ENCODE results near the gene TMEM200B.

The TMEM200B gene

DNA sequence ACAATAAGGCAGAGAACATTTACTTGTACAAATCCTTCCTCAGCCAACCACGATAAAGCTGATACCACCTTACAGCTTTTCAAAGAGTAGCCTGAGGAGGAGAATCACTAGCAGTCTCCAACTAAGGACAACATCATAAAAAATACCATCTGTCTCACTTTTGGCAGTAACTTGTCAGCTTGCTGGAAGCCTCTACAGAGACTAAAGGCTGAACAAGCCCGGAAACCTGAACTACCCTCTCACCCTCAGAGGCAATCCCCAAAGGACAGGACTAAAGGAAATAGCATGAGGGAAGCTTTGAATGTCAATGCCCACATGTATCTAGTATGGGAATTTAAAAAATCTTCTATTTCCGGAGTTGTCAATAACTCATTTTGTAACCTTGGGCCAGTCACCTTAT is 47.4 kb upstream of the TMEM200B start:
- no peak for DNase-seq (ENCODE audit: low read depth in 1 of 2, low spot score in 1 of 2)
- Histone ChIP-seq H3K27me3 (ENCODE audit: insufficient read depth, poor library complexity, severe bottlenecking) (no peaks in the 10 kb centered on the region), H3K27ac (replicated peaks) (no peak overlapping the region), H3K4me3 (replicated peaks; ENCODE audit: insufficient read depth, low read length) (no peak overlapping the region)
- TF ChIP-seq POLR2AphosphoS5 (IDR thresholded peaks at IDR 0.05; ENCODE audit: low read depth), result no peak
- TF ChIP-seq GABPA (IDR thresholded peaks at IDR 0.05; ENCODE audit: low read depth), result no peak
- TF ChIP-seq, protein P1, sequence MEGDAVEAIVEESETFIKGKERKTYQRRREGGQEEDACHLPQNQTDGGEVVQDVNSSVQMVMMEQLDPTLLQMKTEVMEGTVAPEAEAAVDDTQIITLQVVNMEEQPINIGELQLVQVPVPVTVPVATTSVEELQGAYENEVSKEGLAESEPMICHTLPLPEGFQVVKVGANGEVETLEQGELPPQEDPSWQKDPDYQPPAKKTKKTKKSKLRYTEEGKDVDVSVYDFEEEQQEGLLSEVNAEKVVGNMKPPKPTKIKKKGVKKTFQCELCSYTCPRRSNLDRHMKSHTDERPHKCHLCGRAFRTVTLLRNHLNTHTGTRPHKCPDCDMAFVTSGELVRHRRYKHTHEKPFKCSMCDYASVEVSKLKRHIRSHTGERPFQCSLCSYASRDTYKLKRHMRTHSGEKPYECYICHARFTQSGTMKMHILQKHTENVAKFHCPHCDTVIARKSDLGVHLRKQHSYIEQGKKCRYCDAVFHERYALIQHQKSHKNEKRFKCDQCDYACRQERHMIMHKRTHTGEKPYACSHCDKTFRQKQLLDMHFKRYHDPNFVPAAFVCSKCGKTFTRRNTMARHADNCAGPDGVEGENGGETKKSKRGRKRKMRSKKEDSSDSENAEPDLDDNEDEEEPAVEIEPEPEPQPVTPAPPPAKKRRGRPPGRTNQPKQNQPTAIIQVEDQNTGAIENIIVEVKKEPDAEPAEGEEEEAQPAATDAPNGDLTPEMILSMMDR (IDR thresholded peaks at IDR 0.05; ENCODE audit: insufficient read depth, low read length), result no peak
- no peak for TF ChIP-seq SPI1 (IDR thresholded peaks at IDR 0.05; ENCODE audit: borderline replicate concordance, low read depth)
- TF ChIP-seq, protein P2, sequence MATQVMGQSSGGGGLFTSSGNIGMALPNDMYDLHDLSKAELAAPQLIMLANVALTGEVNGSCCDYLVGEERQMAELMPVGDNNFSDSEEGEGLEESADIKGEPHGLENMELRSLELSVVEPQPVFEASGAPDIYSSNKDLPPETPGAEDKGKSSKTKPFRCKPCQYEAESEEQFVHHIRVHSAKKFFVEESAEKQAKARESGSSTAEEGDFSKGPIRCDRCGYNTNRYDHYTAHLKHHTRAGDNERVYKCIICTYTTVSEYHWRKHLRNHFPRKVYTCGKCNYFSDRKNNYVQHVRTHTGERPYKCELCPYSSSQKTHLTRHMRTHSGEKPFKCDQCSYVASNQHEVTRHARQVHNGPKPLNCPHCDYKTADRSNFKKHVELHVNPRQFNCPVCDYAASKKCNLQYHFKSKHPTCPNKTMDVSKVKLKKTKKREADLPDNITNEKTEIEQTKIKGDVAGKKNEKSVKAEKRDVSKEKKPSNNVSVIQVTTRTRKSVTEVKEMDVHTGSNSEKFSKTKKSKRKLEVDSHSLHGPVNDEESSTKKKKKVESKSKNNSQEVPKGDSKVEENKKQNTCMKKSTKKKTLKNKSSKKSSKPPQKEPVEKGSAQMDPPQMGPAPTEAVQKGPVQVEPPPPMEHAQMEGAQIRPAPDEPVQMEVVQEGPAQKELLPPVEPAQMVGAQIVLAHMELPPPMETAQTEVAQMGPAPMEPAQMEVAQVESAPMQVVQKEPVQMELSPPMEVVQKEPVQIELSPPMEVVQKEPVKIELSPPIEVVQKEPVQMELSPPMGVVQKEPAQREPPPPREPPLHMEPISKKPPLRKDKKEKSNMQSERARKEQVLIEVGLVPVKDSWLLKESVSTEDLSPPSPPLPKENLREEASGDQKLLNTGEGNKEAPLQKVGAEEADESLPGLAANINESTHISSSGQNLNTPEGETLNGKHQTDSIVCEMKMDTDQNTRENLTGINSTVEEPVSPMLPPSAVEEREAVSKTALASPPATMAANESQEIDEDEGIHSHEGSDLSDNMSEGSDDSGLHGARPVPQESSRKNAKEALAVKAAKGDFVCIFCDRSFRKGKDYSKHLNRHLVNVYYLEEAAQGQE (IDR thresholded peaks at IDR 0.05; ENCODE audit: insufficient replicate concordance, low read depth), result no peak

DNA sequence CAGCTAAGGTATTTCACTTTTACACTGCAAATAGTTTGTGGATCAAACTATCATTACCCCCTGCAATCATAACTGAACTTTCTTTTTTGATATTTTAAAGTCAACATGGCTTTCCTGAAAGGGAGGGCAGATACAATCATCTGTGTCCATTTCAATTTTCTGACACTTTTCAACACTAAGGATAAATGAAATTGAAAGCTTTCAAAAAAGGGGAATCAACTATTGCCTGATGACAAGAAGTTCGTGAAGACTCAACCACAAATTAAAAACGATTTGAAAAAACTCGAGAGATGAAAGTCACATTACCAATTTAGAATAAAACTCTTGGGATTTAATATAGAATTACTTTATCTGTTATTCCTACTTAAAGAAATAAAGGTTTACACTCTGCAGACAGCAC is 46.3 kb upstream of the TMEM200B start:
- DNase-seq (ENCODE audit: low read depth in 1 of 2, low spot score in 1 of 2), result no peak
- Histone ChIP-seq H3K4me3 (replicated peaks; ENCODE audit: insufficient read depth, low read length) (no peak overlapping the region), H3K27ac (replicated peaks) (no peak overlapping the region), H3K27me3 (ENCODE audit: insufficient read depth, poor library complexity, severe bottlenecking) (no peaks in the 10 kb centered on the region)
- TF ChIP-seq SPI1 (IDR thresholded peaks at IDR 0.05; ENCODE audit: borderline replicate concordance, low read depth) (no peak), GABPA (IDR thresholded peaks at IDR 0.05; ENCODE audit: low read depth) (no peak), POLR2AphosphoS5 (IDR thresholded peaks at IDR 0.05; ENCODE audit: low read depth) (no peak)
- TF ChIP-seq, protein P2 (IDR thresholded peaks at IDR 0.05; ENCODE audit: insufficient replicate concordance, low read depth), result no peak
- TF ChIP-seq, protein P1 (IDR thresholded peaks at IDR 0.05; ENCODE audit: insufficient read depth, low read length), result no peak

DNA sequence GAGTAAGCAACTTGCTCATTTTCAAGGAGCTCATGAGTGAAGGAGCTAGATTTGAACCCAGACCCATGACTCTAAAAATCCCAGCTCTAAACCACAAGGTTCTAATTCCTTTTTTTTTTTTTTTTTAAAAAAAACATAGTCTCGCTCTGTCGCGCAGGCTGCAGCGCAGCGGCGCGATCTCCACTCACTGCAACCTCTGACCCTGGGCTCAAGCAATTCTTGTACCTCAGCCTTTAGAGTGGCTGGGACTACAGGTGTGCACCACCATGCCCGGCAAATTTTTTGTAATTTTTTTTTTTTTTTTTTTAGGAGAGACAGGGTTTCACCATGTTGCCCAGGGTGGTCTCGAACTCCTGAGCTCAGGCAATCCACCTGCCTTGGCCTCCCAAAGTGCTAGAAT is 44.2 kb upstream of the TMEM200B start:
- Histone ChIP-seq H3K27ac (replicated peaks) (no peak overlapping the region), H3K27me3 (ENCODE audit: insufficient read depth, poor library complexity, severe bottlenecking) (no peaks in the 10 kb centered on the region), H3K4me3 (replicated peaks; ENCODE audit: insufficient read depth, low read length) (no peak overlapping the region)
- DNase-seq (ENCODE audit: low read depth in 1 of 2, low spot score in 1 of 2), result no peak
- TF ChIP-seq GABPA (IDR thresholded peaks at IDR 0.05; ENCODE audit: low read depth) (no peak), POLR2AphosphoS5 (IDR thresholded peaks at IDR 0.05; ENCODE audit: low read depth) (no peak), SPI1 (IDR thresholded peaks at IDR 0.05; ENCODE audit: borderline replicate concordance, low read depth) (no peak)
- TF ChIP-seq, protein P2 (IDR thresholded peaks at IDR 0.05; ENCODE audit: insufficient replicate concordance, low read depth), result no peak
- TF ChIP-seq, protein P1 (IDR thresholded peaks at IDR 0.05; ENCODE audit: insufficient read depth, low read length), result no peak

All from HL-60 (cell line).